ENCODE data around the gene OGFRL1.
"Not testable (repeated sequence)": the region's sequence is repeated elsewhere in the genome, so short reads cannot be mapped to it uniquely, and the experiment has no call there.

OGFRL1 gene

DNA sequence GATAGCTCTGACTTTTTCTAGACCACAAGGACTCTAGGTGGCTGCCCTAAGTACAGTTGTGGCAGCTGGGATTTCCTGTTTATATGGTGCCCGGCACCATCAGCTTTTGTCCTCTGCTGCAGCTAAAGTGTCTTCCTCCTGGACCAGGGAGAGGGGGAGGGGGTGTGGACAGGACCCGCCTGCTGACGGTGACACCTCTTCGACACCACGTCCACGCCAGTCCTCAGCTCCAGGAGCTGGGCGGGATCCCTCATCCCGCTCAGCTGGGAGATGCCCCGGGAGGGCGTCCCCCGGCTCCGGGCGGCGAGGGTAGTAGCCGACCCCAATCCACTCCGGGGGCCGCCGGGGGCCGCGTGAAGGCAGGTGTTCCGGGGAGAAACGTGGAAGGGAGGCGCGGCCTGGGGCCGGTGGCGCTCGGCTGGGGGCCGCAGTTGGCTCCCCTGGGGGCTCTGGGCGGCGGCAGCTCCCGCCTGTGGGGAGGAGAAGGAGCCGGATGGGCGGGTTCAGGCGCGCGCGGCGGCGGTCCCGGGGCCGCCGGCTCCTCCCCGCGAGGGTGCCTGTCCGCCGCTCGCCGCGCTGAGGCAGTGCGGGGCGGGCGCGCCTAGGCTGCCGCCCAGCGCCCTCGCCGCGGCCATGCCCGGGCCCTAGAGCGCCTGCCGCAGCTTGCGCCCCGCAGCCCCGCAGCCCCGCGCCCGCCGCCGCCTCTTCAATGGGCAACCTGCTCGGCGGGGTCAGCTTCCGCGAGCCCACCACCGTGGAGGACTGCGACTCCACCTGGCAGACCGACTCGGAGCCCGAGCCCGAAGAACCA is at the start of gene OGFRL1:
TSS of gene OGFRL1 (plus strand) at position 584 of the 811 bp plus-strand sequence. CDS start at position 710, 126 bp downstream.
- FAIRE-seq = no peak

DNA sequence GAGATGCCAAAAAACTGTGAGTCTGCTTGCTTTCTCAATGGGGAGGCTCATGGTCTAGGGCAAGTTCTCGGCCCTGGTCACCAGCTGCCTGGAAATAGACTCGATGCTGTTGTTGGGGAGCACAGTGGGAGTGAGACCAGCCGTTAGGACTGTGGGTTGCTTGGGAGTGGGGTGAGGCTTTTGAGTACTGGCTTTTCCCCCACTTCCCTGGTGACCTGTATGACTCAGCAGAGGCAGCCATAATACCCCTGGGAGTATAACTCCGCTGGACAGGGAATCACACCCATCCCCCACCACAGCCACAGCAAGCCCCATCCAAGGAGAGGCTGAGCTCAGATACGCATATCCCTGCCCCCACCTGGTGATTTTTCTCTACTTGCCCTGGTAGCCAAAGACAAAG is 48.9 kb upstream of the OGFRL1 start:
- no peak for FAIRE-seq

DNA sequence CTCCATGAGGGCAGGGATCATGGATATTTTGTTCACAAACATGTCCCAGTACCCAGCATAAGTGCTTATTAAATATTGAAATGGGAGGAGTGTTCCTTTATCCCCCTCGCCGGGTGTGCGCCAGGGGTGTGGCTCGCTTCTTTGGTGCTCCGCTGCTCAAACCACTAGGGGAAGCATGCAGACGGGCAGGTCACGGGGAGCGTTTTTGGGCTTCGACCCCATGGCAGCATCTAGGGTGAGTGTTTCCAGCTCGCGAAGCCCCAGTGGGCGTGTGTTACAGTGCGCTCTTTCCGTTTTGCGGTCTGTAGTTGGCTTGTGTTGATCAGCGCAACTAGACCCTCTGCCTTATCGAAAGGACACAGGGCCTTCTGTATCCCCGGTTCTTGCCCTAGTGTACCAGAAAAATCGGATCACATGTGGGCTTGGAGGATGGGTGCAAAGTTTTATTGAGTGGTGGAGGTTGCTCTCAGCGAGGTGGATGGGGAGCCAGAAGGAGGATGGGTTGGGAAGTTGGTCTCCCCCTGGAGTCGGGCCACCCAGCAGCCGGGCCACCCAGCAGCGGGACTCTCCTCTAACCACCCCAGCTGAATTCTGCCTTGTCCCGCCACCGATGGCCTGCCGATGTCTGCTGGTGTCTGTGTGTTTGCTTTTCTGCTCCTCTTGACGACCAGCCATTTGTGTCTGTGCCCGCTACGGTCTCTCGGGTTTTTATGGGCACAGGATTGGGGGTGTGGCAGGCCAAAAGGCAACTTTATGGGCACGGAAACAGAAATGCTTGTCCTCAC is 43.2 kb upstream of the OGFRL1 start:
- FAIRE-seq = no peak

DNA sequence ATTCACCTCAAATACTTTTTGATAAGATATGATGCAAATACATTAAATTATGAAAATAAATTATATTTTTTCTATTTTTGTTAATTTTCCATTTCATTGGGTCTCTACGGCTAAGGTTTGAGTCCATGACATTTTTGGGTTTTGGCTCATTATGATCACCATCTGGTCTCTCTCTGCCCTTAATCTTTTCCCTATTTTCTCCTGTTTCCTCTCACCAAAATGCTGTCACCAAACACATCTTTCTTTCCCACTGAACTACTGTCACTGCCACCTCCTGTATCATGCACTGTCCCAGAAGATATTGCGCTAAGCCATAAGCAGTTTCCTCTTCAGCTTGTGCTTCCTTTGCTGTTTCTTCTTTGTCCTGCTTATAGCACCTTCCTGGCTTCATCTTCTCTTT is 42.0 kb upstream of the OGFRL1 start:
- no peak for FAIRE-seq

DNA sequence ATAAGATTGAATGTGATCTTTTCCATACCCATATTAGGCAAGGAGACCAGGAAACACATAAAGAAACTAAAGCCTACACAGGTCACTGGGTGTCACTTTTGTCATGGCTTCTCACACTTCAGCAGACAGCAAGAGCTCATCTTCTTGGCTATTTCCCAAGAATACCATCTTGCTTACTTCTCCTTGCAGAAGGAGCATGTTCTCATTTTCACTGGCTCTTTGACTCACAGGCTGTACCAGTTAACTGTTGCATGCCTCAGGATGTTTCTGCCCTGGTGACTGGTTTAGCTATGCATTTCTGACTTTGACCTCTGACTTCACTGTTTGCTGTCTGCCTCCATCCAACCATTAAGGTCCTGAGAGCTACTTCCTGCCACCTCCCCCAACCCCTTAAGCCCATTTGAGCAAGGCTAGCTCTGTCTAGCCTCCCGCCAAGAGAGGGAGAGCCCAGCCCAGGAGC is 40.3 kb upstream of the OGFRL1 start:
- no peak for FAIRE-seq

DNA sequence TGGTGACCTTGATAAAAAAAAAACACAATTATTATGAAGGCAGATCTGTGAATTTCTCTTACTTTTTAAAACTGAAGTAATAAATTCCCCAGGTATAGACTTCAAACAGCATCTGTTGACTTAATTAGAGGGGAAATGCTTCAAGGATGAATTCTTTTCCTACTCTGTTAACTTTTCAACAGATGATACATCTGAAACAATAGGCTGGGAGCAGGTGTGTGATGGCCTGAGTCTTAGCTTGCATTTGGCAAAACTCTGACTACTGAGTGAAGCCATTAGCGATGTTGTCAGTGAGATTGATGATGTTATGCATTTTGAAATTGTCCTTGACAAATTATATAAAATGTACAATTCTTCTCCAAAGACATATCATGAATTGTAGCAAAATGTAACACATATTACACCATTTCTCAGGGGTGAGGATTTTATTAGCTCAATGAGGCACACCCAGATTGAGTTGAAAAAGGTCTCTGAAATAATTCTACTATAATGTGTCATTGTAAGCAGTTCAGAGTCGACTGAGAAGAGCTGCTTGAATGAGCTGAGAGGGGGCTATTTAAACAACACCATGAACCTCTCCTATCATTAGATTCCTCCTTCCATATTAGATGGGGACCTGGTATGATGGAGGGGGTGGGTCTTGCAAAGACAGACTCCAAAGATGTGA is 39.6 kb upstream of the OGFRL1 start:
- FAIRE-seq = no peak

DNA sequence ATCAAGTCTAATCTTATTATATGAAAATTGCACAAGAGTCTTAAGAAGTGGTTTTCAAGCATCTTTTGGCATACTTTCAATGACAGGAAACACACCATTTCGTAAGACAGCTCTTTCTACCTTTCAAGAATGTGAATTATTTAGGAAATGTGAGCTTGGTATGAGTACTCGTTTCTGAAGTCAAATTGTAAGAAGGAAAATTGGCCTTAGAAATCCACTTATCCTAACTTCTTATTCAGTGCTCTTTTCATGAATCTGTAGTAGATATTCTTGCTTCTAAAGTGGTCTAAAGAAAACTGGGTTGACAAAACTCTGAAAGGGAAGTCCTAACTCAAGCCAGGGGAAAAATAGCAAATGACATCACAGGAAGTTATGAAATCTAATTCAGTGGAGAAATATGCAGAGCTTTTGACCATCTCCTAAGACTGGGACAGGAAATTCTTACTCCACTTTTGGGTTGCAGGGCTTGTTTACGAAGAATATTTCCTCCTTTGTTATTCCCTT is 38.5 kb upstream of the OGFRL1 start:
- FAIRE-seq = no peak

DNA sequence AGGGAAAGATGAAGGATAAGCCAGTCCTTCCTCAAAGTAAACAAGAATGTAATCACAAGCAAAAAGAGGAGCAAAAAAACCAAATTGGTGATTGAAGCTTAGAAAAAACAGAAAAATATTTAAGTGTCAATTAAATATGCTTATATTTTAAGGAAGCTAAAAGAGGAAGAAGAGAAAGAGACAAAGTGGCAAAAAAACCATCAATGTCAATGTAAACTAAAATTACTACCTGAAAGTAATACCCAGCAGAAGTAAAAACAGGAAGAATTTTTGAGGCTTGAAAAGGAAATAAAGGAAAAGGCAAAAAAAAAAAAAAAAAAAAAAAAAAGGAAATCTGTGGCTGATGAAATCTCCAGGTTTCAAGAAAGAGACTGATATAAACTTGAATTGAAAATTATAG is 36.2 kb upstream of the OGFRL1 start:
- no peak for FAIRE-seq

DNA sequence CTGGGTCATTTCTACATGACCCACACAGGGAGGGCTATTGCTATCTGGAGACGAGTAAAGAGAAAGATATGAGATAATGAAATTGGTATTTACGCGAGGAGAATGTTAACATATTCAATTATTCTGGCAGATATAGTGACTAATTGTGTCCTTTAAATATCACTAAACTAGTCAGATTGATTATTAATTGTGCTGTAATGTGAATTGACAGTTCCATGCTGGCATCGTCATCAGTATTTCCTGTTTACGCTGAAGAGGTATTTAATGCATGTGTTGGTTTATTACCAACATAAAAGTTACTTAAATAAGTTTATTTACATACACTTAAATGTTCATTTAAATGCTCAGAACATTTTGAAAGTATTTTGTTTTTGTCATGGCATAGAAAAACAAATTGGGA is 35.7 kb upstream of the OGFRL1 start:
- no peak for FAIRE-seq

DNA sequence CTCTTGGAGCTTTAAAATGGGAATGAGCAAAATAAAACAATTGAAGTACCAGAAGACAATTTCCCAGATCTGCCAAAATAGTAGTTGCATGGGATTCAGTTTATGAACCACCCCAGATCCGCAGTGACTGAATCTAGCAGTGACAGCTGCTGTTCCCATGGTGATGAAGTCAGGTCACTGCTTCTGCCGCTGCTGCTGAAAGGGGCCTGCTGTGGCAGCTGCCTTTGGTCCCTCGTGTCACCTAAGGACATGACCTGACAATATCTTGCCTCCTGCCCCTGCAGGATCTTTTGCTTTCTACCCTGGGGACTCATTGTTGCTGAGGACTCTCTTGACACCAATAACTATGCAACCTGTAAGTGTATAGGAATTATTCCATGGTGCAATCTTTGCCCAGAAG is 34.3 kb upstream of the OGFRL1 start:
- no peak for FAIRE-seq

DNA sequence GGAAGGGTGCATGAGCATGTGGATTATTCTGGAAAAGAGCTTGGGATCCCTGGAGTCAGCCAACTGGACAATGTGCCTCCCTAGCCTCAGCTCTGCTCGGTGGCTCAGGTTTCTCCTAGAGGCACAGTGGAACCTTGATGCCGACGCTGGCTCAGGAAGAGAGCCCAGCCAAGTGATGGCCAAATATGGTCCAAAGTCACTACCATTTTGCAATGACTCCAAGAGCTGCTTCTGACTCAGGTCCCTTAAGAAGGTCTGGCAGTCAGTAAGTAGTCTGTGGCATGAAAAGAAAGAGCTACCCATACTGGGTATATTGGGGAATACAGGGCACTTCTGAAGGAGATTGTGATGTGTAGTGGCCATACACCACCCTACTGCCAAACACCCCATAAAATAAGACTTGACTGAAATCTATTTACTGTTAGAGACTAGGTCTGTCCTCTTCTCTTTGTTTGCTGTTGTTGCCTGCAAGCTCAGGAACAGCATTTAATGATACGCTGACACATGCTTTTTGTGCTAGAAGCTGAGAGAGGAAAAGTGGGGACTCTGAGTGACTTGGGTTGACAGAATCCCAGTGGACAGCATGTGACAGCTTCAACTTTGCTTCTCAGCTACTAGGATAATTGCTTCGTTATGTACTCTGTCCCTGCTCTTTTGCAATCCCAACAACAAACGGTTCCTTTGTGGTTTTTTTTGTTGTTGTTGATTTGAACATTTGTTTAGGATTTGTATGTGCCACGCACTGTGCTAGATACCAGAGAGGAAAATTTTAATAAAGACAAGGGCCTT is 30.3 kb upstream of the OGFRL1 start:
- FAIRE-seq = no peak

DNA sequence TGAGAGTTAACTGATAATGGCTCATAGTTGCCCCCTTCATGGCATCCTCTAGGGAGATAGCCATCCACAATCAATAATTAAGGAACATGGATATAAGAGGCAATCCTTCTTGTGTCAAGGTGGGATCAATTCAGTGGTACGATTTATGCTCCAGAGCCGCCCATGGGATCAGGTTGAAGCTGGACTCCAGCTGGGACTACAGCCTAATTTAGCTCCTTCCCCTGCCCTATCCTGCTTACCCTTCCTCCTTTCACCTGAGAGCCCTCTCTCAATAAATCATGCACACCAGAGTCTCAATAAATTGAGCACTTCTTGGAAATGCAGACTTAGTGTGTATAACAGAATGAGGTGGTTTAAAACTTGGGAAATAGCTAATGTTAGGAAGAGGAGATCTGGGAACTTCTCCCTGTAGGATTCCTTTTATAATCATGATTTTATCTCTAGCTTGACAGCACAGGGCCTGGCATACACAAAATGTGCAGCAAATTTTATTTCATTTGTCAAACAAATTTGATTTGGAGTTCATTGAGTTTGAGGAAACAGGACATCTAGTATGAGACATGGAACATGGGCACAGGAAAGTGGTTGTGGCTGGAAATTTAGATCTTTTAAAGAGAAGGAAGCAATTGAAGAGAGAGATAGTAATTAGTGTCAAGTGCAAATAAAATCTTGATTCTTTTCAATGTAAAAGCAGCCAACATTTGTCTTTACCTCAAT is 28.6 kb upstream of the OGFRL1 start:
- FAIRE-seq = no peak

DNA sequence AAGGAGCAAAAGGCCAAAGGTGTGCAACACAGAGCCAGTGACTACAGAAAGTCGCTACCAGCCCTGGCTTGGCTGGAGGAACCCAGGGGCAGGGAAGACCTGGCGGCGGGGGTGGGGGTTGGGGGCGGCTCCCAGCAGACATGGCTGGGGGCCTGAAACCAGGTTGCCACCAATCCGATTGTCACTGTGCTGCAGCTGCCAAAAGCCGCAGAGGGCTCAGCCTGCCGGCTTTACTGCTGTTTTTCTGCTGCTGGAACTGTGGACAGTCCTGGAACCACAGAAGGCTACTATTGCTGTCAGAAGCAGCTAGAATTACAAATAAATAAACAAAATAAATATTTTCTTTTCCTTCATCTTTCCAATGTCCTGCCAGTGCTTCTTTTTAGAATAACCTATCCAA is 25.7 kb upstream of the OGFRL1 start:
- FAIRE-seq = no peak

DNA sequence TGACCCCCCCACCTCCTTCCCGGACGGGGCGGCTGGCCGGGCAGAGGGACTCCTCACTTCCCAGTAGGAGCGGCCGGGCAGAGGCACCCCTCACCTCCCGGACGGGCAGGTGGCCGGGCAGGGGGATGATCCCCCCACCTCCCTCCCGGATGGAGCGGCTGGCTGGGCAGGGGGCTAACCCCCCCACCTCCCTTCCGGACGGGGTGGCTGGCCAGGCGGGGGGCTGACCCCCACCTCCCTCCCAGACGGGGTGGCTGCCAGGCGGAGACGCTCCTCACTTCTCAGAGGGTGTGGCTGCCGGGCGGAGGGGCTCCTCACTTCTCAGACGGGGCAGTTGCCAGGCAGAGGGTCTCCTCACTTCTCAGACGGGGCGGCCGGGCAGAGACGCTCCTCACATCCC is 22.2 kb upstream of the OGFRL1 start:
- FAIRE-seq = not testable (repeated sequence)

DNA sequence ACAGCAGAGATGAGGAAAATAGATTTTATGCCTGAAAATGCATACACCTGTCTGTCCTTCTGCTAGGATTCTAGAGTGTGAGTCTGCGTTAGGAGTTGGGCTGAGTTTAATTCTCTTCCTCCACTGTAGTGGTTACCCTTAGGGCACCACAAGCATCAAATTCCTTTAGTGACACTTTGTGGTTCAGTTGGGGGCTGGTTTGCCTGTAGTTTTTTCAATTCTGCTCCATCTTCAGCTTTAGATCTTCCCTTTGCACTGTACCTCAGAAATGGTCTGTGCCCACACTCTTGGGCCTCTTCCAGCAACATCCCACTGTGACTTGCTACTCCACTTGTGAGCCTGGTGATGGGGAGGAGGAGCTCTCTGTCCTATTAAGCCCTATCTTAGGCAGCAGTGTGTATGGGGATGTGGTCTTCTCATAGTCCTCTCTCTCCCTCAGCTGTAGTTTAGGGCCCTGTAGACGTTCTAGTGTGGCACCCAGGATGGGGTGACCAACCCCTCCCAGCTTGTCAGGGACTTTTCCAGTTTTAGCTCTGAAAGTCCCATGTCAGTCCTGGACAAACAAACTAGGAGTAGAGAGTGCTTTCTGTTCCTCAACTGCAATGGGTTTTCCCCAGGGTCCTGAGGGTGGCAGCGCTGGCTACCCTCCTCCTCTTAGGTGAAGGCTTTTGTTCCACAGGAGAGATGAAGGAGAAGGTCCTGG is 19.7 kb upstream of the OGFRL1 start:
- FAIRE-seq = no peak

DNA sequence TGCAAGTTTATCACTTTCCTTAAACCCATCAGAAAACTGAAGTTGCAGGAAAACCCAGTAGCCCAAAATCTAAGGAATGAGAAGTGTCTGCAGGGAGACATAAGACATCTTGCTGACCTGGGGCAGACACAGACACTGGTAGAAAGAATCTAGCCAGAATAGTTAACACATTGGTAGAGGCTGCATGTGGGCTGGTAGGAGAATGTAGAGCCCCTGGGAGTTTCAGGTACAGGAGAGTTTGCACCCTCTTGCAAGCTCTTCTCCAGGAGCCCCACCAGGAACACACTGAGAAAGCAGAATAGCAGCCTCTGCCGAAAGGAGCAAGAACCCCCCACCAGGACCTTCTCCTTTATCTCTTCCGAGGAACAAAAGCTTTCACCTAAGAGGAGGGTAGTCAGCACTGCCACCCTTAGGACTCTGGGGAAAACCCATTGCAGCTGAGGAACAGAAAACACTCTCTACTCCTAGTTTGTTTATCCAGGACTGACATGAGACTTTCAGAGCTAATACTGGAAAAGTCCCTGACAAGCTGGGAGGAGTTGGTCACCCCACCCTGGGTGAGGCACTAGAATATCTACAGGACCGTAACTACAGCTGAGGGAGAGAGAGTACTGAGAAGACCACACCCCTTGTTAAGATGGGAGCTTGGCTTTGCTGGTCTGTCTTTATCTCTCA is 10.5 kb upstream of the OGFRL1 start:
- no peak for FAIRE-seq

DNA sequence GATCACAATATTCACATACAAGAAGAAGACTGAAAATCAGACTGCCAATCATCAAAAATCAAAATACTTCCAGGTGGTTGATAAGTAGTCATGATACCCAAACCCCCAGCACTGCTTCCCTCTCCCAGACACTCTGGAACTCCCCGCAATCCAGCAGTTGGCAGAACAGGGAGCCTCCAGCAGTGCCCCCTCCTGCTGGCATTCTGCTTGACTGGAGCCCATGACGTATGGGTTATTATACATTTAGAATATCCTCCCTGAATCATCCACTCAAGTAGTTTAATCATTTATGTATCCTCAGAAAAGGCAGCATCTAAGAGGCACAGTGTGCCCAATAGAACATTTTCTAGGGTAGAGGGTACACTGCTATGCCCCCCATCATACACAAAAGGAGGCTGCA is 9.3 kb upstream of the OGFRL1 start:
- no peak for FAIRE-seq

DNA sequence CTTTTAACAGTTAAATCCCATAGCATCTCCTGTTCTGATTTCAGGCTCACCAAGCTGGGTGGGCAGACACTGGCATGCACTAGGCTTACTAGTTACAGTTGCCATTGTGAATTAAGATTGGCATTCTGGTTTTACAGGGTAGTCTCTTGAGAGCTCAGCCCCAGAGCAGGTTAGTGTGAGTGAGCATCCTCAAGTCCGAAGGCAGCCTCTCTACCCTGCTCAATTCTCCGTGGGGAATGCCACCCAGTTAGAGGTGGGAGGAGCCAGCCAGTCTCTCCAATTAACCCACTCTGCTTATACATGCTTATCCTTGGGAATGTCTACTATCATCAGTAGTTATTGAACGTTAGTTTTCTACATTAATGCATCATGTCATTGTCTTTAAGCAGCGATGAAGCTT is 8.9 kb upstream of the OGFRL1 start:
- no peak for FAIRE-seq

DNA sequence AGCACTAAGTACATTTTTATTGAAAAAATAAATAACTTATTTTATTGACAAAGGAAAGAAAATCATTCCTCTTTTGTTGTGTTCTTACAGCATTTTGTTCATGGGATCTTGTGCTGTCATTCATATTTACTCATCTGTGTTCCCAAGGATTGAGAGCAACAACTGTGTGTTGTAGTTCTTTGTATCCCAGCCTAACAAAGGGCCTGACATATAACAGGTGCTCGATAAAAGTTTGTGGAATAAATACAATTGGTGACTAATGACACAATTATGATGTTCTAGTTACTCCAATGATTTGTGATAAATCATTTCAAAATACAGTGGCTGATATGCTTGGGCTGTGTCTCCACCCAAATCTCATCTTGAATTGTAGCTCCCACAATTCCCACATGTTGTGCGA is 7.9 kb upstream of the OGFRL1 start:
- FAIRE-seq = no peak

DNA sequence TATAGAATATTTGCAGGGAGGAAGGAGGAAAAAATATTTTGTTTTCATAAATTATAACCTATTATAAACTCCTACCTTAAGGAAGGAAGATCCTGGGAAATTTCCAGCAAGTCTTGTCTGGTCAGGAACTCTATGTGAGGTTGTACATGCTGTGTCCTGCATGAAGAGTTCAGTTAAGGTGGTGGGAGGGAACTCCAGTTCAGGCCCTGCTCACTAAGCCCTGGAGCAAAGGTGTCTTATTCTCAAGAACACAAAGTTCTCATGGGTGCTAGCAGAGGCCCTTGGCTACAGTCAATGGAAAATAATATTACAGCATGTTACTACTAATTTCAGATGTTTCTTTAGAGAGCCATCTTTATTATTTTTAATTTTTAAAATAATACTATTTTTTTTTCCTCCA is 3.8 kb upstream of the OGFRL1 start:
- no peak for FAIRE-seq

DNA sequence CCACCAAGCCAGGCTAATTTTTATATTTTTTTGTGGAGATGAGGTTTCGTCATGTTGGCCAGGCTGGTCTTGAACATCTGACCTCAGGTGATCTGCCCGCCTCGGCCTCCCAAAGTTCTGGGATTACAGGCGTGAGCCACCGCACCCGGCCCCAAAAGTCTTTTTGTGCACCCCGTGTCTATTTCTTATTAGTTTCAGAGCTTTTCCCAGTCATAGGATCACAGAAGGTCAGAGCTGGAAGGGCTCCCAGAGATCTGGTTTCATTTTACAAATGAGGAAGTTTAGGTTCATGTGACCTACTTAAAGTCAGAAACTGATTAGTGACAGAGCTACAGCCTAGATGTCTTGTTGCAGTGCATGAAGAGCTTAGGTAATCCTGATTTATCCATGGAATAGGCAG is 1.6 kb upstream of the OGFRL1 start:
- no peak for FAIRE-seq
